Progenitor cell of endocrine pancreas (in vitro differentiated cells): Measurements from ENCODE around the gene TSHZ3. TPM values are rescaled to one million over a fixed set of nuclear protein-coding genes. Genes with fewer than 3 reads are reported as not detected.
A peak's percentile ranks its signal among the peaks of the same experiment; 100 is the strongest.

Experiments used
- DNase-seq: peaks from one replicate; pipeline ENCODE4 v3.0.0; 2021; ENCODE audit warnings: low spot score; ENCODE audit not compliant: unreplicated experiment
- H3K27ac Mint-ChIP-seq: 2 replicates; pipeline ENCODE4 v1.8.0; 2021; ENCODE audit warnings: mild to moderate bottlenecking, moderate library complexity, mixed read lengths
- H3K27me3 Mint-ChIP-seq: 2 replicates; pipeline ENCODE4 v1.8.0; 2021; ENCODE audit warnings: mixed read lengths
- H3K36me3 Mint-ChIP-seq: 2 replicates; pipeline ENCODE4 v1.8.0; 2022; ENCODE audit warnings: mixed read lengths; ENCODE audit not compliant: insufficient read depth
- H3K4me1 Mint-ChIP-seq: 2 replicates; pipeline ENCODE4 v1.8.0; 2021; ENCODE audit warnings: low read depth, mixed read lengths
- H3K4me3 Mint-ChIP-seq: 2 replicates; pipeline ENCODE4 v1.8.0; 2021; ENCODE audit warnings: low read depth, mild to moderate bottlenecking, moderate library complexity, mixed read lengths
- H3K9me3 Mint-ChIP-seq: 2 replicates; pipeline ENCODE4 v1.8.0; 2021; ENCODE audit warnings: low read depth, mixed read lengths
- total RNA-seq: library from RNA; stranded (reverse); gene quantifications from 2 replicates; pipeline ENCODE4 v1.2.1, GENCODE V29; 2021
- TF ChIP-seq, protein P1 (sequence below): fragments of 200-600 bp; sonication (generic); IDR thresholded peaks from one replicate; pipeline ENCODE4 v1.5.0; 2021; ENCODE audit warnings: antibody characterized with exemption, mild to moderate bottlenecking; ENCODE audit not compliant: unreplicated experiment

TSHZ3 gene
- total RNA-seq, 1 donor from 2014 or later = 15.5 TPM

DNA sequence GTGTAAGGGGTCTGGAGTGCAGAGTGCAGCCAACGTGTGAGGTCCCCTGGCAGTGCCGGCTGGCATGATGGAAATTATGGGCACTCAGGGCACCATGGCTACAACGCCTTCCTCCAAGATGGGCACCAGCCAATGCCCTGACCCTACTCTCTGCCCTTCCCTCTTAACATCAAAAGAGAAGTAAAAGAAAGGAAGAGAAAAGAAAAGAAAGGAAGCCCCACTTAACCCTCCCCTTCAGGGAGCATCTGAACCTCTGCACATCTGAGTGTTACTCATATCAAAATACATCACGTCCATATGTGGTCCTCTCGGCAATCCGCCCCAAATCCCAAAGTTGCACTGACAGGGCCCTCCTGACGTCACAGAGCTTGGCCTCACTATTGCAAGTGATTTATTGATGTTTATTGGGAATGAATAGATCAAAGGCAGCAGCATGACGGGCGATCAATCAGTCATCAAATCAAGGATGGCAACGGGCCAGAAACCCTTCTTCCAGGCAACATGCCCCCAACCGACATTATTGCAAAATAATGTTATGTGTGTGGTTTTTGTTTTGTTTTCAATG is 1.3 kb downstream of the TSHZ3 start:
- peaks cover 44% of the 10 kb centered on the region for H3K4me1 Mint-ChIP-seq

DNA sequence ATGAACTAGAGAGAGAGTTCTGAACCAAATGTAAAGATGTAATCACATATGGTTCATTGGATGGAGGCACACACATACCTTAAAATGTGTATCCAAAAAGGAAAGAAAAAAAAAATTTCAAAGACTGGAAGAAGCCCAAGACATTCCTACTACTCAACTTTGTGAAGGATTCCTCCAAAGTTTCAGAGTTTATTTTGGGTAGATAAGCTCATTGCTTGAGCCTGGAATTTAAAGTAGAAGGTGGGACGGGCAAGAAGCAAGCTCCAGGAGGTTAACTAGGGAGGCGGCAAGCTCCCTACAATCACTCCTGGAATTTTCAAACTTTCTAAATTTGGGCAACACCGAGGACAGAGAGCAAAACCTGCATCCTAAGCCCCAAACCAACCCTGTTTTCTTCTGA is 1.9 kb downstream of the TSHZ3 start:
- Mint-ChIP-seq H3K36me3 (no peaks in the 10 kb centered on the region), H3K27ac (no peak overlapping the region), H3K9me3 (no peaks in the 10 kb centered on the region), H3K4me1 (peaks cover 42% of the 10 kb centered on the region), H3K27me3 (peaks cover 21% of the 10 kb centered on the region), H3K4me3 (peak overlapping the region; percentile 82)
- no peak for DNase-seq
- TF ChIP-seq, protein P1, sequence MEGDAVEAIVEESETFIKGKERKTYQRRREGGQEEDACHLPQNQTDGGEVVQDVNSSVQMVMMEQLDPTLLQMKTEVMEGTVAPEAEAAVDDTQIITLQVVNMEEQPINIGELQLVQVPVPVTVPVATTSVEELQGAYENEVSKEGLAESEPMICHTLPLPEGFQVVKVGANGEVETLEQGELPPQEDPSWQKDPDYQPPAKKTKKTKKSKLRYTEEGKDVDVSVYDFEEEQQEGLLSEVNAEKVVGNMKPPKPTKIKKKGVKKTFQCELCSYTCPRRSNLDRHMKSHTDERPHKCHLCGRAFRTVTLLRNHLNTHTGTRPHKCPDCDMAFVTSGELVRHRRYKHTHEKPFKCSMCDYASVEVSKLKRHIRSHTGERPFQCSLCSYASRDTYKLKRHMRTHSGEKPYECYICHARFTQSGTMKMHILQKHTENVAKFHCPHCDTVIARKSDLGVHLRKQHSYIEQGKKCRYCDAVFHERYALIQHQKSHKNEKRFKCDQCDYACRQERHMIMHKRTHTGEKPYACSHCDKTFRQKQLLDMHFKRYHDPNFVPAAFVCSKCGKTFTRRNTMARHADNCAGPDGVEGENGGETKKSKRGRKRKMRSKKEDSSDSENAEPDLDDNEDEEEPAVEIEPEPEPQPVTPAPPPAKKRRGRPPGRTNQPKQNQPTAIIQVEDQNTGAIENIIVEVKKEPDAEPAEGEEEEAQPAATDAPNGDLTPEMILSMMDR = no peak

More for the DNA sequence above, 1.3 kb downstream of the TSHZ3 start:
- Mint-ChIP-seq H3K36me3 (no peaks in the 10 kb centered on the region), H3K27me3 (peaks cover 27% of the 10 kb centered on the region), H3K4me3 (peak overlapping the region; percentile 82), H3K9me3 (no peaks in the 10 kb centered on the region), H3K27ac (peak overlapping the region; percentile 67)
- no peak for DNase-seq
- TF ChIP-seq, protein P1 = no peak

DNA sequence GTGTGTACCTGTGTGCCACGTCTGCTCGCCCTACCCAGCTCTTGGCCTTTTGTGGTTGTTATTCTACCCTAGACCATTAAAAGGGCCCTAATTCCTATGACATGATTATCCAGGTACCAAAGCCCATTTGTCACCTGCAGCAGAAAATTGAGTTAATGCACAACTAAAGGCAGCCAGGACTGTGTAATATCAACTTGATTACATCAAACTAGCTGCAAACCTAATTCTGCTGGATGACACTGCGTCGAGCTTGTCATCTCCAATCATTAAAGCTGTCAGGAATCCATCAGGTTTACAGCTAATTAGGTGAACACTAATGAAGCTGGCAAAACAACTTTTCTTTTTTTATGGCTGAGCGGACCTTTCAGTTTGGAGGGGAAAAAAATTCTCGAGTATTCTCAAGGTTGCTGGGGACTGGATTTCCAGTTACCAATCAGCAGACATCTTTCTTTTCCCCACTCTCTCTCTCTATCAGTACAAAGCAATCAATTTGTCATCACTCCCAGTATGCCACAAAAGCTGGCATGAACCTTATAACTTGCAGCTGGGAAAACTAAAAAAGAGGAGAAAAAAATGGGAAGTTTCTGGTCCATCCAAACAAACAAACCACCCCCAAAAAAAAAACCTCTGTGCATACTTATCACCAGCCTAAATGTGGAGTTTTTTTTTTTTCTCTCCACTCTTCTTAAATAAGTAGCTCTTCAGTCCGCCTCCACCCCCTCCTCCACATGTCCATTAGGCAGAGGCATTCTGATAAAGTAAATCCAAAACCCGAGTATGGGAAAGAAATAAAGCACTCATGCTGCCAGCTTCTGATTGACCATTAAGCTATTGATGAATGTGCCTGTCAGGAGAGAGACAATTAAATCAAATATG is 2.8 kb downstream of the TSHZ3 start:
- Mint-ChIP-seq H3K27me3 (peaks cover 14% of the 10 kb centered on the region), H3K36me3 (no peaks in the 10 kb centered on the region), H3K4me1 (peaks cover 39% of the 10 kb centered on the region), H3K9me3 (no peaks in the 10 kb centered on the region), H3K27ac (no peak overlapping the region), H3K4me3 (no peak overlapping the region)
- no peak for DNase-seq
- TF ChIP-seq, protein P1 = no peak

DNA sequence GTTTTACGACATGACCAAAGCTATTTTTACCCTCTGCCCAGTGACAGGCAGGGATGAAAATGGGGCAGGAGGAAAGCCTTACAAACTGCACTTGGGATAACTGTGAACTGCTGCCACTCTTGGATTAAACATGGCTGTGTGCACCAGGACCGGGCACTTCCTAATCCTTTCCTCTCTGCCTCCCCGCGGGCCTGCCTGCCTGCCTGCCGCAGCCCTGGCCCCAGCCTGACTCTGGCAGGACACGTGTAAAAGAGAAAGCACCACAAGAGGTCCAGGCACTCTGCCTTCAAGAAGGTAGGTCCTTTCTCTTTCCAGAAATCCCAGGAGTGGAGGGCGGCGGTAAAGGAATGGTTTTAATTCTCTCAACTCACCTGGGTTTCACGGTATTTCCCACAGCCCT is 4.8 kb downstream of the TSHZ3 start:
- TF ChIP-seq, protein P1 = no peak
- peaks cover 12% of the 10 kb centered on the region for H3K27me3 Mint-ChIP-seq
- no peak for DNase-seq
- H3K9me3 Mint-ChIP-seq = no peaks in the 10 kb centered on the region
- peaks cover 55% of the 10 kb centered on the region for H3K4me1 Mint-ChIP-seq
- H3K4me3 Mint-ChIP-seq = no peak overlapping the region
- H3K27ac Mint-ChIP-seq = no peak overlapping the region
- no peaks in the 10 kb centered on the region for H3K36me3 Mint-ChIP-seq

DNA sequence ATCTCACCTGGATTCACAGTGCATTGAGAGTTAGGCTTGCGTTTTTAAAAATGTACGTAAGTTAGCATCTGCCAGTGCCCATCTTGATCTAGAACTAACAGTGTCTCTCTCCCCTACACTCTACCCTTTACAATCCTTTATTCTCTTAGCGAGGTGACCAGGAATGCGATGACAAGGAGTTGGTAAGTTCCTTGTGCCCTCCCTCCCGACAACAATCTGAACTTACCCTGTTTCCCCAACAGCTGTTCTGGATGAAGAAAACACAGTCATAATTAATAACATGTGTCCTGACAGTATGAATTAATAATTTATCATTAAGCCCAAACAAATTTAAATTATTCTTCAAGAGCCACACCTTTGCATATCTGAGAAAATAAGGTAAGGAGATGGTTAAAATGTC is 6.3 kb downstream of the TSHZ3 start:
- Mint-ChIP-seq H3K9me3 (no peaks in the 10 kb centered on the region), H3K4me3 (no peak overlapping the region), H3K4me1 (peaks cover 63% of the 10 kb centered on the region), H3K27me3 (peaks cover 10% of the 10 kb centered on the region), H3K36me3 (no peaks in the 10 kb centered on the region), H3K27ac (no peak overlapping the region)
- TF ChIP-seq, protein P1 = no peak
- no peak for DNase-seq
